Hippocampal formation (tissue), 2 donors: ENCODE measurements around the gene ZCCHC3.
A peak's percentile ranks its signal among the peaks of the same experiment; 100 is the strongest.

ENCODE experiments used
- DNase-seq, 2 donors: peaks; one replicate each; lab custom pipeline; 2025; lab: John Stamatoyannopoulos, UW

The ZCCHC3 gene

DNA sequence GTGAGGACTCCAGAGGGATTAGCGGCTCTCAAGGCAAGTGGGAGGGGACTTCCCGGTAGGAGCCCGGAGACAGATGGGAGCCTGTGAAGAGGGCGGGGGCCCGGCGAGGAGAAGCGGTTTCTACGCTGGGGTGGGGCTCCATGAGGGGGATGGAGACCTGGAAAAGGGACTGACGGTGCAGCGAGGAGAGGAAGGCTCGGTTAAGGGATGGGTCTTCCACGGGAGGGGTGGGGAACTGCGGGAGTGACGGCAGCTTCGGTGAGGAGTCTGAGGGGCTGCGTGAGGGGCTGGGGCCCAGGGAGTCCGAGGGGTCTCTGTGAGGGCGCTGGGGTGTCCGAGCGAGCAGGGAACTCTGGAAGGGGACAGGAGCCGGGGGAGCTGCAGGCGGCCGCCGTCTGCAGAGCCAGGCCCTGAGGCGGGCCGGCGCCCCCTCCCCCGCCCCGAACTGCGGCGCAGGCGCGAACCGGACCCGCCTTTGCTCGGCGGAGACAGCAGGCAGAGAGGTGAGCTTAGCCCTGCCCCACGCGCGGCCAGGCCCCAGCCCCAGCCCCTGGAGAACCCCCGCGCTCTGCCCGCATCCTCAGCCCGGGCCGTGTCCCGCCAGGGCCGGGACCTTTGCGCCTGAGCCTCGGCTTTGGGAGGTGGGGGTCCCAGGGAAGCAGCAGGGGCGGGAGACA is 49.4 kb downstream of the ZCCHC3 start, which contains the start of gene NRSN2:
NRSN2 (plus strand) TSS at position 472 of the 677 bp plus-strand sequence. CDS start 2,533 bp downstream, outside the sequence.
- peak in 1 of 2 donors; percentile 32 for DNase-seq

DNA sequence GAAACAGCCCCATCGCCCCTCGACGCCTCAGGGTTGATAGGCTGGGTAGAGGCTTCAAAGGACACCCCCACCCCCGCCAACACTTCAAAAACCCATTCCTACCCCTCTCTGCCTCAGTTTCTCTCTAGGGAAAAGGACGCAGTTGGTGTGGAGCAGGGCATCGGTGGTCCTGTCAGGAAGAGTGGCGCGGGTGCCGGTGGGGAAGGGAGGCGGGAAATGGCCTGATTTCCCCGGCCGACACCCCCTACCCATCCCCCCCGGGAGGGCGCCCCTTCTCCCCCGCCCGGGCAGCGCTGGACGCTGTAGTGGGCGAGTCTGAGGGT is 49.9 kb downstream of the ZCCHC3 start:
- no peak for DNase-seq

DNA sequence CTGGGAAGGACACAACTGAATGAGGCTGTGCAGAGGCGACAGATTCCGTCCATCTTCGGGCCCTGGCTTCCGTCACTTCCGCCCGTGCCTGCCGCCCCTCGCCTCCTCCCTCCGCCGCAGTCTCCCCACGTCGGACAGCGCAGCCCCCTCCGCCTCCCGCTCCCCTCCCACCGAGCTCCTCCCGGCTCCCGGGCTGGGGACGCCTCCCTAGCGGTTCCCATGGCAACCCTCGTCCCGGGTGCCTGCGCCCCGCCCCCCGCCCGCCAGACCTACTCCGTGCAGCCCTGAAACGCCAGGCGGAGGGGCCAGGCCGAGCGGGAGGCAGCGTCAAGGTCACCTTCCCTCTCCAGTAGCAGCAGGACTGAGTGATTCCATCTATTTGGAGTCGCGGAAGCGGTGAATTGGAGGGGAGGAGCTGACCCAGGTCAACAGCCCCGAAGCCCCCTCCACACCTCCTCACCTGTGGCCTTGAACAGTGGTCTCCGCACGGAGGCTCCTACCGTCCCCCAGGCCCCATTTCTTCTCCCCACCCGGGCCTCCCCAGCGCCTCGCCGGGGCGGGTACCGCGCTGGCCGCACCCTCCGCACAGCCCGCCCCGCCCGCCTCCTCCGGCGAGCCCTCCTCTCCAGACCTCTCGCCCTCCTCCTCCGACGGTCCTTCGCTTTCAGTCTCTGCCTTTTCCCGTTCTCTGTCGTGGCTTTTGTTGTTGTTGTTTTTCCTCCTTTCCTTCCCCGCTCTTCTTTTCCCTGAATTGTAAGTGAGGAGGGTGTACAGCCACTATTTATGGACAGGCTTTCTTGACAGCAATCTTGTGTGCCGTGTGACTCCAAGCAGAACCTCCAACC is 50.5 kb downstream of the ZCCHC3 start:
- peak; percentile 86 to 87 for DNase-seq

DNA sequence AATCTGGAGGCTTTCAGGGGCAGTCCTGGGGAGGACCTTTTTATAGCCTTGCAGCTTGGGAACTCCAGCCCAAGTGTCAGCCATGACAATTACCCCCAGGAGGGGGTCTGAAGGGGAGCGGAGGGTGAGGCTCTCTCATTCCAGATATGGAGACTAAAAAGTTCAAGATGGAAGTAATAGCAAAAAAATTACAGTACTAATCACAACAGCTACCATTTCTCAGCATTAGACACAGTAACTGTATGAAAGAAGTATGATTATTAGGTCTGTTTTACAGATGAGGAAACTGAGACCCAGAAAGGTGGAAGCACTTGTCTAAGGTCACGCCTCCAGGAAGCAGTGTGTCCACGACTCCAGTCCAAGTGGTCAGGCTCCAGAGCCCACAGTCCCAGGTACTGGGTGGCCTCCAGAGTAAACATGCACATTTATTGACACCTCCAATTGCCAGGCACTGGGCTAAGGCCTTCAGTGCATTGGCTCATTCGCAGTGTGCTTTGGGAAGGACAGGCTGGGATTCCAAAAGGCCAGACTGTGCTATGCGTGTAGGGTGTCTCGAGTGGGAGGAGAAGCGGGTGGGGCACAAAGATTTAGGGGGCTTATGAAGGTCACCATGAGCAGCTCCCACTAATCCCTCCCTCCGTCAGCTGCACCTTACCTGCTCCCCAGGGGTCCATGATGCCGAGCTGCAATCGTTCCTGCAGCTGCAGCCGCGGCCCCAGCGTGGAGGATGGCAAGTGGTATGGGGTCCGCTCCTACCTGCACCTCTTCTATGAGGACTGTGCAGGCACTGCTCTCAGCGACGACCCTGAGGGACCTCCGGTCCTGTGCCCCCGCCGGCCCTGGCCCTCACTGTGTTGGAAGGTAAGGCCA is 51.8 kb downstream of the ZCCHC3 start:
- no peak for DNase-seq
